Measurements from ENCODE around the gene WDR70. TPM values are rescaled to one million over a fixed set of nuclear protein-coding genes. Genes with fewer than 3 reads are reported as not detected.
A peak's percentile ranks its signal among the peaks of the same experiment; 100 is the strongest.
"Not testable (repeated sequence)": the region's sequence is repeated elsewhere in the genome, so short reads cannot be mapped to it uniquely, and the experiment has no call there.

Gene WDR70
- total RNA-seq (2021) (35.0 to 43.4 TPM (median 37.8 TPM) in 3 replicates), Bru-seq, nascent RNA (percentile 63 among the genes with signal in this experiment)
- long read RNA-seq, experiment 1, transcript WDR70-201 (18 exons, 2,983 nt) = major isoform, 97 of 127 reads
- long read RNA-seq, experiment 1, partial matches to known transcripts = 7 of 127 reads
- long read RNA-seq, experiment 1, other reads (novel, unspliced or antisense) = 23 of 127 reads
- long read RNA-seq, experiment 2, transcript WDR70-201 (18 exons, 2,983 nt) = major isoform, 11 of 40 reads
- long read RNA-seq, experiment 2, partial matches to known transcripts = 18 of 40 reads
- long read RNA-seq, experiment 2, other reads (novel, unspliced or antisense) = 11 of 40 reads
- long read RNA-seq, experiment 3, transcript WDR70-201 (18 exons, 2,983 nt) = major isoform, 39 of 51 reads
- long read RNA-seq, experiment 3, partial matches to known transcripts = 2 of 51 reads
- long read RNA-seq, experiment 3, other reads (novel, unspliced or antisense) = 9 of 51 reads

- ATAC-seq (peak; percentile 100), DNase-seq (ENCODE audit: low spot score) (peak; percentile 81)
- H3K36me3 Mint-ChIP-seq, H3K9me3 Mint-ChIP-seq, H3K4me1 Mint-ChIP-seq: not testable (repeated sequence)
- peak within 1 kb of the TSS; percentile 66 for H3K27ac Mint-ChIP-seq
- peaks cover 13% of the 10 kb centered on the region for H3K27me3 Mint-ChIP-seq (ENCODE audit: low read depth)
- CTCF ChIA-PET = interaction anchor here (0.6 to 1.2 kb wide), 8 partner anchors 8 to 869 kb away, joined by 4 to 13 read pairs (median 5); partner anchors contain the start of gene NUP155
- H3K4me3 Mint-ChIP-seq = peak within 1 kb of the TSS; percentile 96
- POLR2A ChIA-PET = interaction anchor here (0.6 to 1.4 kb wide), 5 partner anchors 8 to 728 kb away, joined by 3 to 12 read pairs (median 4); partner anchors contain the start of gene NUP155
- TF ChIP-seq GABPB1 (CRISPR knock-in tag; IDR thresholded peaks at IDR 0.05) = peak; percentile 73
- peak; percentile 47; the same call in 1 of the 2 replicates for TF ChIP-seq MAX (CRISPR knock-in tag; IDR thresholded peaks at IDR 0.05)
- TF ChIP-seq FOXK1 (CRISPR knock-in tag; IDR thresholded peaks at IDR 0.05) = peak; percentile 95
- TF ChIP-seq USF1 (CRISPR knock-in tag; IDR thresholded peaks at IDR 0.05) = peak; percentile 13; the same call in 1 of the 2 replicates
- TF ChIP-seq ARID4B (CRISPR knock-in tag; IDR thresholded peaks at IDR 0.05; ENCODE audit: borderline replicate concordance) = peak; percentile 67; the same call in 1 of the 2 replicates
- TF ChIP-seq SP1 (CRISPR knock-in tag; conservative IDR thresholded peaks at IDR 0.05) = peak; percentile 80
- 0 out of 2 replicates have a peak, but pooled peaks have one; percentile 29 for TF ChIP-seq MYBL2 (CRISPR knock-in tag; IDR thresholded peaks at IDR 0.05)
- TF ChIP-seq TEAD1 (CRISPR knock-in tag; IDR thresholded peaks at IDR 0.05) = peak; percentile 24; the same call in 1 of the 2 replicates
- TF ChIP-seq ZBTB21 (CRISPR knock-in tag; IDR thresholded peaks at IDR 0.05; ENCODE audit: borderline replicate concordance) = peak; percentile 53; the same call in 1 of the 2 replicates
- TF ChIP-seq CREM (CRISPR knock-in tag; IDR thresholded peaks at IDR 0.05) = peak; percentile 79
- TF ChIP-seq ETV6 (CRISPR knock-in tag; IDR thresholded peaks at IDR 0.05) = peak; percentile 82
Observed at GRCh38 chr5:37379100-37379628, at the start of gene WDR70. TSS of gene WDR70 (plus strand) at chr5:37379318. CDS start at chr5:37379368, 50 bp downstream.

- H3K27ac Mint-ChIP-seq; CTCF ChIA-PET; H3K4me1 Mint-ChIP-seq; POLR2A ChIA-PET; H3K4me3 Mint-ChIP-seq; H3K27me3 Mint-ChIP-seq (ENCODE audit: low read depth); ATAC-seq; H3K9me3 Mint-ChIP-seq; DNase-seq (ENCODE audit: low spot score): not testable (repeated sequence)
- H3K36me3 Mint-ChIP-seq = peaks cover 49% of the 10 kb centered on the region
Observed at GRCh38 chr5:37334754-37335153, 44.4 kb upstream of the WDR70 start.

GRCh38 chr5:37342741-37343140 is 36.4 kb upstream of the WDR70 start:
- DNase-seq (ENCODE audit: low spot score); CTCF ChIA-PET; H3K4me1 Mint-ChIP-seq; H3K4me3 Mint-ChIP-seq; POLR2A ChIA-PET; H3K9me3 Mint-ChIP-seq; H3K27me3 Mint-ChIP-seq (ENCODE audit: low read depth); H3K27ac Mint-ChIP-seq; ATAC-seq: not testable (repeated sequence)
- H3K36me3 Mint-ChIP-seq = peaks cover 59% of the 10 kb centered on the region

GRCh38 chr5:37355161-37355560 is 24.0 kb upstream of the WDR70 start:
- ChIA-PET POLR2A (no interaction called here), CTCF (no interaction called here)
- H3K4me3 Mint-ChIP-seq = no peak overlapping the region
- H3K27me3 Mint-ChIP-seq (ENCODE audit: low read depth) = no peaks in the 10 kb centered on the region
- peaks cover 36% of the 10 kb centered on the region for H3K36me3 Mint-ChIP-seq
- no peak overlapping the region for H3K27ac Mint-ChIP-seq
- ATAC-seq (no peak), DNase-seq (ENCODE audit: low spot score) (no peak)
- H3K4me1 Mint-ChIP-seq = no peaks in the 10 kb centered on the region
- H3K9me3 Mint-ChIP-seq = no peaks in the 10 kb centered on the region
- TF ChIP-seq HMGA2 (CRISPR knock-in tag; IDR thresholded peaks at IDR 0.05) (no peak), ZNF219 (CRISPR knock-in tag; IDR thresholded peaks at IDR 0.05; ENCODE audit: borderline replicate concordance) (no peak), ZNF416 (CRISPR knock-in tag; IDR thresholded peaks at IDR 0.05) (no peak), STAT6 (CRISPR knock-in tag; conservative IDR thresholded peaks at IDR 0.05; ENCODE audit: low read depth) (no peak), IRF1 (CRISPR knock-in tag; IDR thresholded peaks at IDR 0.05) (no peak)

Measured in WTC11 (cell line).